Mesenchymal stem cell (in vitro differentiated cells and primary cell): Measurements from ENCODE around the gene KCNQ2.

Source experiments
- DNase-seq: peaks from one replicate; pipeline ENCODE4 v3.0.0-alpha.2; 2013
- H2AFZ ChIP-seq: one replicate; pipeline ENCODE4 v1.6.1; 2013; ENCODE audit warnings: low read depth, mild to moderate bottlenecking, control low read depth, inconsistent platforms, low read length, moderate library complexity
- H2AK5ac ChIP-seq: 2 replicates; pipeline ENCODE4 v1.6.1; 2013; ENCODE audit warnings: low read length, moderate library complexity, mild to moderate bottlenecking, inconsistent platforms; ENCODE audit not compliant: severe bottlenecking
- H2BK120ac ChIP-seq: one replicate; pipeline ENCODE4 v1.6.1; 2013; ENCODE audit warnings: low read depth, mild to moderate bottlenecking, inconsistent platforms, low read length, moderate library complexity
- H2BK12ac ChIP-seq, 2 experiments: one replicate each; pipeline ENCODE4 v1.6.1; 2013; ENCODE audit warnings: inconsistent platforms in 2 of 2, low read length in 2 of 2, mild to moderate bottlenecking in 2 of 2, moderate library complexity in 2 of 2, control low read depth in 1 of 2
- H2BK15ac ChIP-seq: one replicate; pipeline ENCODE4 v1.6.1; 2013; ENCODE audit warnings: mild to moderate bottlenecking, low read depth, inconsistent platforms; ENCODE audit not compliant: poor library complexity, severe bottlenecking
- H2BK5ac ChIP-seq: 2 replicates; pipeline ENCODE4 v1.6.1; 2013; ENCODE audit warnings: low read depth, mild to moderate bottlenecking, low read length, control low read depth, inconsistent platforms; ENCODE audit not compliant: poor library complexity, severe bottlenecking
- H3K14ac ChIP-seq, 2 experiments: one replicate each; pipeline ENCODE4 v1.6.1; 2013; ENCODE audit warnings: inconsistent platforms in 2 of 2, low read length in 2 of 2, control low read depth in 1 of 2, mild to moderate bottlenecking in 1 of 2, moderate library complexity in 1 of 2
- H3K18ac ChIP-seq, 2 experiments: one replicate each; pipeline ENCODE4 v1.6.1; 2013; ENCODE audit warnings: inconsistent platforms in 2 of 2, low read length in 2 of 2, control low read depth in 1 of 2, low read depth in 1 of 2, mild to moderate bottlenecking in 1 of 2
- H3K23ac ChIP-seq, 2 experiments: one replicate each; pipeline ENCODE4 v1.6.1; 2013; ENCODE audit warnings: inconsistent platforms in 2 of 2, low read length in 2 of 2, mild to moderate bottlenecking in 2 of 2, moderate library complexity in 2 of 2, control low read depth in 1 of 2
- H3K27ac ChIP-seq: 2 replicates; pipeline ENCODE4 v1.5.1; 2013; ENCODE audit warnings: mild to moderate bottlenecking, moderate library complexity, low read length, control low read depth, inconsistent platforms; ENCODE audit not compliant: poor library complexity, severe bottlenecking
- H3K27me3 ChIP-seq, 2 experiments: 2 replicates each; pipeline versions ENCODE4 v1.6.1 to v1.7.0; 2013; ENCODE audit warnings: low read length in 2 of 2, mild to moderate bottlenecking in 2 of 2, moderate library complexity in 2 of 2, control low read depth in 1 of 2, inconsistent platforms in 1 of 2; ENCODE audit not compliant: control insufficient read depth in 1 of 2, insufficient read depth in 1 of 2
- H3K36me3 ChIP-seq, 2 experiments: 2 replicates each; pipeline versions ENCODE4 v1.6.1 to v1.7.0; 2013; ENCODE audit warnings: low read length in 2 of 2, control low read depth in 1 of 2, inconsistent platforms in 1 of 2, low read depth in 1 of 2, mild to moderate bottlenecking in 1 of 2; ENCODE audit not compliant: insufficient read depth in 2 of 2, control insufficient read depth in 1 of 2
- H3K4ac ChIP-seq, 2 experiments: one replicate each; pipeline ENCODE4 v1.6.1; 2013; ENCODE audit warnings: inconsistent platforms in 2 of 2, low read length in 2 of 2, mild to moderate bottlenecking in 2 of 2, moderate library complexity in 2 of 2, control low read depth in 1 of 2, low read depth in 1 of 2
- H3K4me1 ChIP-seq: 2 replicates; pipeline ENCODE4 v1.6.1; 2013; ENCODE audit warnings: low read depth, low read length, control low read depth; ENCODE audit not compliant: control insufficient read depth, insufficient read depth
- H3K4me2 ChIP-seq: 2 replicates; pipeline ENCODE4 v1.6.1; 2013; ENCODE audit warnings: low read length, mild to moderate bottlenecking, inconsistent platforms; ENCODE audit not compliant: poor library complexity, severe bottlenecking
- H3K4me3 ChIP-seq, 2 experiments: 2 replicates each; pipeline versions ENCODE4 v1.5.1 to v1.7.0; 2013; ENCODE audit warnings: low read length in 2 of 2, mild to moderate bottlenecking in 2 of 2, control low read depth in 1 of 2, low read depth in 1 of 2; ENCODE audit not compliant: insufficient read depth in 1 of 2
- H3K79me1 ChIP-seq: replicated peaks from 2 replicates; pipeline ENCODE4 v1.6.1; 2013; ENCODE audit warnings: mild to moderate bottlenecking, control low read depth, low read length, inconsistent platforms; ENCODE audit not compliant: poor library complexity, severe bottlenecking
- H3K9ac ChIP-seq: 2 replicates; pipeline ENCODE4 v1.7.0; 2013; ENCODE audit warnings: mild to moderate bottlenecking, low read length, moderate library complexity
- H3K9me3 ChIP-seq: 2 replicates; pipeline ENCODE4 v1.7.0; 2013; ENCODE audit warnings: mild to moderate bottlenecking, low read length; ENCODE audit not compliant: control insufficient read depth
- H4K8ac ChIP-seq: one replicate; pipeline ENCODE4 v1.6.1; 2013; ENCODE audit warnings: inconsistent platforms, mild to moderate bottlenecking, low read length, moderate library complexity
- H4K91ac ChIP-seq: one replicate; pipeline ENCODE4 v1.6.1; 2013; ENCODE audit warnings: mild to moderate bottlenecking, low read length, inconsistent platforms
- WGBS: methylation state at CpG from one replicate; pipeline ENCODE4 v1.1.7; 2013; ENCODE audit warnings: mixed read lengths; 5-methylcytosine and 5-hydroxymethylcytosine counted together

Gene KCNQ2

DNA sequence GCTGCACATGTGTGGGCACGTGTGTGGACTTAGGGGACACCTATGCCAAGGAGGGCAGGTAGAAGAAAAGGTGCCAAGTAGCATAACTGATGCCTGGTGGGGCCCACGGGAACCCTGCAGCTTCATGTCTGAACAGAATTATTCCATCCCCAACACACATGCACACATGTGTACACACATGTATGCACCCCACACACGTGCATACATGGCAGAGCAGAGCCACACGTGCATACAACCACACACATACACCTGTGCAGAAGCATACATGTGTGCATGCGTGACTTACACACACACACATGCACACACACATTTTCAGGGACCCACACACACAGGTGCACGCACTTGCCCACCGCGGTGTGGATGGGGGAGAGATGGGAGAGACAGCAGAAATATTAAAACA, 59.6 kb downstream of the KCNQ2 start:
- Histone ChIP-seq H3K4me2 (no peak overlapping the region), H3K14ac (no peak overlapping the region), H2AFZ (no peak overlapping the region), H3K79me1 (no peaks in the 10 kb centered on the region), H4K91ac (no peak overlapping the region), H3K9ac (no peak overlapping the region), H3K9me3 (no peaks in the 10 kb centered on the region), H2BK5ac (no peak overlapping the region), H3K4me1 (peaks cover 2% of the 10 kb centered on the region), H3K23ac (no peak overlapping the region), H2BK15ac (no peak overlapping the region), H3K4me3 (no peak overlapping the region), H2AK5ac (no peak overlapping the region), H3K27me3 (peaks cover 6 to 67% of the 10 kb centered on the region in 2 experiments), H3K27ac (no peak overlapping the region), H4K8ac (no peak overlapping the region), H3K18ac (no peak overlapping the region), H2BK120ac (no peak overlapping the region), H2BK12ac (no peak overlapping the region), H3K4ac (no peak overlapping the region), H3K36me3 (no peaks in the 10 kb centered on the region)
- whole genome bisulfite sequencing = 88% methylated on average over 8 of the region's 8 CpGs
- DNase-seq = no peak

DNA sequence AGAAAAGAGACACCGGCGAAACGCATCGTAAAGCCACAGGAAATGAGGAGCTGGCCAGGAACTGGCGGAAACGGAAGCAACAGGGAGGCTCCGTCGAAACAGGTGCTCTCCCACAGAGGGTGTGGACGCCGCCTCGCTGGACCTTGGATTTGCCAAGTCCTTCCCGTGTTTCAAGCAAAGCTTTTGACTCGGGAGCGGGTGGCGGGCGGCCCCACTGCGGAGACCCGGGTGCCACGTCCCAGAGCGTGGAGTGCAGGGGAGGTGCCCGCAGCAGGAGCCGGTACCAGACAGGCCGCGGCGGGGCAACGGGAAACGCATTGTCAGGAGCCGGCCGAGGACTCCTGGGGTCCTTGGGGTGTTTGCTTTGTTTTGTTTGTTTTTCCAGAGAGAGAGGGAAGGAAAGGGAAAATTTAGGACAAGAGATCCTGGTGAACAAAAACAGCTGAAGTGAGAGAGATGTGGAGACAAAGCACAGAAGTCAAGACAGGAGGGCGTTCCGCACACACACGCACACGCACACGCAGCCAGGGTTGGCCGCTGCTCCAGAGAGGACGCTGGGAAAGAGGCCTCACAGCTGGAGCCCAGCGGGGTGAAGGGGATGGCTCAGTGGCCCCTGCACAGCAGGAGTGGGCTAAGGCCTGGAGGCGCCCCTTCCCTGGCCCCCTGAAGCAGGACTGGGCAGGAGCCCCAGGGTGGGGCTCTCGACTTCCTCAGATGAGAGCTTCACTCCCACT, 60.4 kb downstream of the KCNQ2 start:
- H3K4me3 ChIP-seq = no peak overlapping the region
- no peaks in the 10 kb centered on the region for H3K36me3 ChIP-seq
- no peak overlapping the region for H4K91ac ChIP-seq
- no peak overlapping the region for H2AFZ ChIP-seq
- no peak overlapping the region for H2AK5ac ChIP-seq
- no peak overlapping the region for H3K9ac ChIP-seq
- no peak overlapping the region for H2BK5ac ChIP-seq
- H2BK120ac ChIP-seq = no peak overlapping the region
- no peaks in the 10 kb centered on the region for H3K9me3 ChIP-seq
- no peak overlapping the region for H2BK15ac ChIP-seq
- DNase-seq = no peak
- no peak overlapping the region for H4K8ac ChIP-seq
- no peak overlapping the region for H3K14ac ChIP-seq
- H3K4me1 ChIP-seq = no peaks in the 10 kb centered on the region
- H3K4ac ChIP-seq = no peak overlapping the region
- no peak overlapping the region for H3K23ac ChIP-seq
- no peak overlapping the region for H3K4me2 ChIP-seq
- peaks cover 4 to 59% of the 10 kb centered on the region in 2 experiments for H3K27me3 ChIP-seq
- H3K18ac ChIP-seq = no peak overlapping the region
- no peak overlapping the region for H2BK12ac ChIP-seq
- no peak overlapping the region for H3K27ac ChIP-seq
- WGBS = 87% methylated on average over 39 of the region's 39 CpGs
- H3K79me1 ChIP-seq = no peaks in the 10 kb centered on the region

DNA sequence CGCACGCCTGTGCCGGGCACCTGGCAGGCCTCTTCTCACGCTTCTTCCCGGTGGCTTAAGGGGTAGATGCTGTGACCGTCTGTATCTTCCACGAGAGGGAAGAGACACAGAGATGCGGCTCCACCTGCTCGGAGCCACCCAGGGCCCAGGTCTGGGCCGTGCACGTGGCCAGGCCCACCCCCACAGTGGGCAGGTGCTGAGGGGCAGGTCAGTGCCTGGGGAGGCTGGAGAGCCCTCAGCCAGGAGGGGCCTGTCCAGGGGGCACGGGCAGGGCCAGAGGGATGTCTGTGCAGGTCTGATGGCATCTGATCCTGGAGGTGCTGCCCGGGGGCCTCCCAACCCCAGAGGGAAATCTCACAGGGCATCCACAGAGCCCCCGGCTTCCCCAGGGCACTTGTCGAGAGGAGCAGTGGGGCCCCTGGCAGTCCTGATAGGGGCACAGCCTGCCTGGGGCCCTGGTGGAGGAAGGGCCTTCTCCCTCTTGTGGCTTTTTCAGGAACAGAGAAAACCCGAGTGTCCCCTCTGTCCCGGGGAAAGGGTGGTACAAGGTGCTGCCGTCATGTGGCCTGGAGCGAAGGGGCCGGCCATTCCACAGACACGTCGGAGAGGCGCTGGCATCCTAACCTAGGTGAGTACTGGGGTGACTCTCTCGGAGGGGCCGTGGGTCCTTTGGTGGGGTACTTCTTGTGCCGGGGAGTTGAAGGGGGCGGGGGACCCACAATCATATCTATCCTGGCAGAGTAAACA, 61.1 kb downstream of the KCNQ2 start:
- no peaks in the 10 kb centered on the region for H3K79me1 ChIP-seq
- H3K4me3 ChIP-seq = no peak overlapping the region
- no peaks in the 10 kb centered on the region for H3K9me3 ChIP-seq
- no peak for DNase-seq
- no peak overlapping the region for H3K18ac ChIP-seq
- H4K91ac ChIP-seq = no peak overlapping the region
- H2BK15ac ChIP-seq = no peak overlapping the region
- no peaks in the 10 kb centered on the region for H3K4me1 ChIP-seq
- H2BK12ac ChIP-seq = no peak overlapping the region
- no peak overlapping the region for H3K23ac ChIP-seq
- H2BK5ac ChIP-seq = no peak overlapping the region
- H2BK120ac ChIP-seq = no peak overlapping the region
- no peak overlapping the region for H3K9ac ChIP-seq
- H3K4me2 ChIP-seq = no peak overlapping the region
- H3K27me3 ChIP-seq = peaks cover 0 to 52% of the 10 kb centered on the region in 2 experiments
- no peaks in the 10 kb centered on the region for H3K36me3 ChIP-seq
- WGBS = 89% methylated on average over 27 of the region's 27 CpGs
- no peak overlapping the region for H2AFZ ChIP-seq
- no peak overlapping the region for H3K27ac ChIP-seq
- H2AK5ac ChIP-seq = no peak overlapping the region
- H3K14ac ChIP-seq = no peak overlapping the region
- H4K8ac ChIP-seq = no peak overlapping the region
- H3K4ac ChIP-seq = no peak overlapping the region

DNA sequence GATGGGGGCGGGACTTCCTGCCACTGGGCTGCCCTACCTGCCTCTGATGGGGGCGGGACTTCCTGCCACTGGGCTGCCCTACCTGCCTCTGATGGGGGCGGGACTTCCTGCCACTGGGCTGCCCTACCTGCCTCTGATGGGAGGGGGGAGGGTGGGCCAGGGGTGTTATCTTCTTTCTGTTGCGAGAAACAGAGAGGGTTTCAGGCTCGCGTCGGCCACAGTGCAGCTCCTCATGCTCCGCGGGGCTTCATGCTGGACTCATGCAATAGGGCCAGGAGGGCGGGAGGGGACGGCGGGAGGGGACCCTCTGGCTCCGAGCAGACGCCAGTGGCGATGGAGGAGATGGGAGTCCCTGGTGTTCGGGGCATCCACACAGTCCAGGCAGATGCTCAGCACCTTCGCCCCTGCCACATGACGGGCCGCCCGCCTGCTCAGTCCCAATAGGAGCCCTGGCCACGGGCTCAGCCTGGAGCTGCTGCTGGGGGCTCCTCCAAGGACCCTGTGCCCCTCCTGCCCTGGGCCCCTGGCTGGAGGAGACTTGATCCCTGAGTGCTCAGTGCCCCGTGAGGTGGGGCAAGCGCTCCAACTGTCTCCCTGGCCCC, 62.5 kb downstream of the KCNQ2 start:
- Histone ChIP-seq H2BK120ac (no peak overlapping the region), H3K4me2 (no peak overlapping the region), H2AFZ (no peak overlapping the region), H3K9me3 (no peaks in the 10 kb centered on the region), H3K4ac (no peak overlapping the region), H4K91ac (no peak overlapping the region), H2BK12ac (no peak overlapping the region), H3K27me3 (peaks cover 0 to 47% of the 10 kb centered on the region in 2 experiments), H2BK5ac (no peak overlapping the region), H2BK15ac (no peak overlapping the region), H3K79me1 (no peaks in the 10 kb centered on the region), H3K4me1 (no peaks in the 10 kb centered on the region), H3K4me3 (no peak overlapping the region), H2AK5ac (no peak overlapping the region), H3K14ac (no peak overlapping the region), H3K18ac (no peak overlapping the region), H3K36me3 (no peaks in the 10 kb centered on the region), H3K9ac (no peak overlapping the region), H3K23ac (no peak overlapping the region), H4K8ac (no peak overlapping the region), H3K27ac (no peak overlapping the region)
- no peak for DNase-seq
- 76% methylated on average over 20 of the region's 23 CpGs for WGBS
